Stomach (tissue), 9 donors: Measurements from ENCODE around the gene ARHGEF10L. TPM values are rescaled to one million over a fixed set of nuclear protein-coding genes. Genes with fewer than 3 reads are reported as not detected.

Source experiments
- DNase-seq, 2 donors: peaks; one replicate each; pipeline versions ENCODE4 v3.0.0 to v3.0.0-alpha.2; 2013 to 2019
- H3K27ac ChIP-seq, 5 donors: fragments of 200-600 bp in 4 of 5; sonication (generic) in 4 of 5; one replicate each; pipeline ENCODE4 v1.5.1; 2013 to 2019; ENCODE audit warnings: mild to moderate bottlenecking in 1 of 5, moderate library complexity in 1 of 5
- H3K27me3 ChIP-seq, 3 donors: fragments of 200-600 bp; sonication (generic); one replicate each; pipeline ENCODE4 v1.5.1; 2017 to 2019; ENCODE audit warnings: mixed run types in 1 of 3
- H3K36me3 ChIP-seq, 4 donors: fragments of 200-600 bp; sonication (generic); 1 replicate in 3 of 4; 2 replicates in 1 of 4; pipeline ENCODE4 v1.5.1; 2016 to 2019
- H3K4me1 ChIP-seq, 4 donors: fragments of 200-600 bp; sonication (generic); one replicate each; pipeline ENCODE4 v1.5.1; 2016 to 2019
- H3K4me3 ChIP-seq, 4 donors: fragments of 200-600 bp; sonication (generic) in 3 of 4; one replicate each; pipeline ENCODE4 v1.5.1; 2016 to 2019; ENCODE audit warnings: mild to moderate bottlenecking in 1 of 4
- H3K9me3 ChIP-seq, 4 donors: fragments of 200-600 bp; sonication (generic); one replicate each; pipeline ENCODE4 v1.5.1; 2016 to 2019
- EP300 ChIP-seq: sonication (generic); formaldehyde crosslinking; IDR thresholded peaks from one replicate; pipeline ENCODE4 v1.6.1; 2017; ENCODE audit warnings: antibody characterized with exemption
- POLR2A ChIP-seq, 4 donors: fragments of 450-650 bp; IDR thresholded peaks; one replicate each; pipeline ENCODE4 v1.6.1; 2016; ENCODE audit warnings: antibody characterized with exemption in 4 of 4, control low read depth in 2 of 4, mild to moderate bottlenecking in 1 of 4, moderate library complexity in 1 of 4
- POLR2AphosphoS5 ChIP-seq, 3 donors: sonication (generic); formaldehyde crosslinking; IDR thresholded peaks; one replicate each; pipeline ENCODE4 v1.6.1; 2016; ENCODE audit warnings: antibody characterized with exemption in 3 of 3
- WGBS, 5 donors: extraction: QIAGEN DNeasy Blood & Tissue Kit in 3 of 5; methylation state at CpG; one replicate each; pipeline versions ENCODE4 v1.1.5 to v1.1.7; 2013 to 2018; 5-methylcytosine and 5-hydroxymethylcytosine counted together
- intact Hi-C: fragments of 100-400 bp; cut with DNase I; formaldehyde crosslinking; loops from one replicate; pipeline ENCODE4 v1.15.1; 2023; ENCODE audit warnings: low total_unique reads
- polyA plus RNA-seq, 3 donors: library from polyadenylated mRNA; stranded (reverse); fragments of 200-250 nt; gene quantifications; one replicate each; pipeline ENCODE4 v1.2.3, GENCODE V29; 2013
- total RNA-seq, 5 donors: library from RNA; depleted of rRNA; stranded (reverse); fragments of >200 nt; gene quantifications; one replicate each; pipeline versions ENCODE4 v1.1.0 to v1.2.3, GENCODE V29; 2014 to 2016
- TF ChIP-seq, protein P1 (sequence below), 7 experiments: fragments of 450-650 bp in 4 of 7; fragments of 200-600 bp in 3 of 7; sonication (generic) in 3 of 7; IDR thresholded peaks; one replicate each; pipeline ENCODE4 v1.5.1; 2016 to 2019; ENCODE audit warnings: antibody characterized with exemption in 7 of 7, control low read depth in 2 of 7, mild to moderate bottlenecking in 1 of 7
- donor health status: healthy with polysubstance abuse.
- donor health status: Bipolar disorder and iron deficiency.
- donor health status: healthy.

The ARHGEF10L gene
- total and polyA plus RNA-seq, 8 donors = 15.4 to 329 (median 45.0) TPM

DNA sequence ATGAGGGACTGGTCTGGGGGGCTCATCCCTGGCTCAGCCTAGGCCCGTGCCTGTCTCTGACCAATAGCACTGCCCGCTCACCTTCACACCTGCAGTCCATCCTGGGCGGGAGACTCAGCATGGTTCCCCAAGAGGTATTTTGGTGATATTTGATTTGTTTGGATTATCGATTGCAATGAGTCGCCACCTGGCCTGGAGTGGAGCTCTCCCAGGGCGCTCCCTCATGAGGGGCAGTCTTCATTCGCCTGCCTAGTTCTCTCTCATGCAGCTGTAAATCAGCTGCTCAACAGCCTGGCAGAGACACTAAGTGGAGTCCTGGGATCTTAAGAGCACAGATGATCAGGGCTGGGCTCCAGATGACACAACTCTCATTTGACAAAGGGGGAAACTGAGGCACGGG lies 125.6 kb downstream of the ARHGEF10L start:
- no peak for TF ChIP-seq EP300
- TF ChIP-seq, protein P1, sequence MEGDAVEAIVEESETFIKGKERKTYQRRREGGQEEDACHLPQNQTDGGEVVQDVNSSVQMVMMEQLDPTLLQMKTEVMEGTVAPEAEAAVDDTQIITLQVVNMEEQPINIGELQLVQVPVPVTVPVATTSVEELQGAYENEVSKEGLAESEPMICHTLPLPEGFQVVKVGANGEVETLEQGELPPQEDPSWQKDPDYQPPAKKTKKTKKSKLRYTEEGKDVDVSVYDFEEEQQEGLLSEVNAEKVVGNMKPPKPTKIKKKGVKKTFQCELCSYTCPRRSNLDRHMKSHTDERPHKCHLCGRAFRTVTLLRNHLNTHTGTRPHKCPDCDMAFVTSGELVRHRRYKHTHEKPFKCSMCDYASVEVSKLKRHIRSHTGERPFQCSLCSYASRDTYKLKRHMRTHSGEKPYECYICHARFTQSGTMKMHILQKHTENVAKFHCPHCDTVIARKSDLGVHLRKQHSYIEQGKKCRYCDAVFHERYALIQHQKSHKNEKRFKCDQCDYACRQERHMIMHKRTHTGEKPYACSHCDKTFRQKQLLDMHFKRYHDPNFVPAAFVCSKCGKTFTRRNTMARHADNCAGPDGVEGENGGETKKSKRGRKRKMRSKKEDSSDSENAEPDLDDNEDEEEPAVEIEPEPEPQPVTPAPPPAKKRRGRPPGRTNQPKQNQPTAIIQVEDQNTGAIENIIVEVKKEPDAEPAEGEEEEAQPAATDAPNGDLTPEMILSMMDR (IDR thresholded peaks at IDR 0.05) = no peak
- TF ChIP-seq POLR2AphosphoS5 (IDR thresholded peaks at IDR 0.05) = no peak
- no peak for TF ChIP-seq POLR2A (IDR thresholded peaks at IDR 0.05)
- no peaks in the 10 kb centered on the region for H3K9me3 ChIP-seq
- no peaks in the 10 kb centered on the region for H3K27me3 ChIP-seq
- intact Hi-C loops = no loop called here
- DNase-seq = no peak
- no peak overlapping the region for H3K4me3 ChIP-seq
- H3K27ac ChIP-seq = no peak overlapping the region
- H3K4me1 ChIP-seq = no peaks in the 10 kb centered on the region
- peaks cover 43 to 100% (median 97%) of the 10 kb centered on the region in 4 donors for H3K36me3 ChIP-seq
- 89 to 94% (median 92%) methylated on average over 7 to 8 of the region's 8 CpGs for WGBS, 5 donors

DNA sequence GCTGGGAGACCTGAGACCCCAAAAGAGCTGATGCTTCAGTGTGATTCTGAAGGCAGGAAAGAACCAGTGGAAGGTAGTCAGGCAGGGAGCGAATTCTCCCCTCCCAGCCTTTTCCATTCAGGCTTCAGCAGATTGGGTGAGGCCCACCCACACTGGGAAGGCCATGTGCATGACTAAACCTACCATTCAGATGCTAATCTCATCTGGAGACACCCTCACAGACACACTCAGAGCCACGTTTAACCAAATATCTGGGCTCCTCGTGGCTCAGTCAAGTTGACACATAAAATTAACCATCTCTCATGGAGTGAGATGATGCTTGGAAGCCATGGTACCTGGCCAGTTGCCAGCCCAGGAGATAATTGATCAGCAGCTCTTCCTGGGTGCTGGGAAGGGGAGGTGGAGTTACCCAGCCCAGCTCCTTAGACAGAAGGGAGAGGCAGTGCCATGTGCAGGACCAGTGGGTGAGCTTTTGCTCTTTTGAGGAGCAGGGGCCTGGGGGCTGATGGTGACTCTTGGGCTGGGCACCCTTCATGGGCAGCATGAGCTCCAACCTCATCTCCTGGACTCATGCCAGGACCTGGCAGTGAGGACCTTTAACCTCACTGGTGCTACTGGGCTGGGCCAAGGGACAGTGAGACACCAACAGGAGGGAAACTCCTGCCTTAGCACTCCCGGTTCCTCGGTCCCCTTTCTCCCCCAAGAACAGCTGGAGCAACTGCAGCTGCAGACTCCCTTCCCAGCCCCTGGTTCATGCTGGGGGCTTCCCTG lies 126.6 kb downstream of the ARHGEF10L start:
- no peak for DNase-seq
- 65 to 74% (median 67%) methylated on average over 5 of the region's 5 CpGs for WGBS, 5 donors
- Histone ChIP-seq H3K27ac (no peak overlapping the region), H3K36me3 (peaks cover 43 to 100% (median 95%) of the 10 kb centered on the region in 4 donors), H3K4me1 (peaks cover 0 to 3% (median 0%) of the 10 kb centered on the region in 4 donors), H3K27me3 (no peaks in the 10 kb centered on the region), H3K9me3 (no peaks in the 10 kb centered on the region), H3K4me3 (no peak overlapping the region)
- TF ChIP-seq POLR2A (IDR thresholded peaks at IDR 0.05) (no peak), EP300 (no peak), POLR2AphosphoS5 (IDR thresholded peaks at IDR 0.05) (no peak)
- TF ChIP-seq, protein P1 (IDR thresholded peaks at IDR 0.05) = no peak
- intact Hi-C loops = no loop called here

DNA sequence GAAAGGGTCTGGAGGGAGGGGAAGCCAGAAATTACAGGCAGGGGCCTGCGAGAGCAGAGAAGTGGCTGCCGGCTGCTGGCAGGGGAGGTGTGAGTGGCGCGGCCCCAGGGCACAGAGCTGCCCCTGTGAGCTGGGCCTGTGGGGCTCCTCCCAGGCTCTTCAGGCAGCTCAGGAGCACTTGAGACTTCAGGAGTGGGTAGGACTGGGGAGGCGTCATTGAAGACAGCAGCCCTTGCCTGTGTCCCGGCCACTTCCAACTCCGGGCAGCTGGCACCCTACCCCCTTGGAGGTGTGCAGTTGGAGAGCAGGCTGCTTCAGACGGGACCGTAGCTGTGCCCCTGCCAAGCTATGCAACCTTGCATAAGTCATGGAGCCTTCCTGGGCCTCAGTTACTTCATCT lies 128.1 kb downstream of the ARHGEF10L start:
- intact Hi-C loops = no loop called here
- TF ChIP-seq POLR2AphosphoS5 (IDR thresholded peaks at IDR 0.05) (no peak), EP300 (no peak), POLR2A (IDR thresholded peaks at IDR 0.05) (no peak)
- TF ChIP-seq, protein P1 (IDR thresholded peaks at IDR 0.05) = no peak
- 86 to 93% (median 88%) methylated on average over 5 to 9 of the region's 9 CpGs for WGBS, 5 donors
- peaks cover 38 to 88% (median 82%) of the 10 kb centered on the region in 4 donors for H3K36me3 ChIP-seq
- no peak overlapping the region for H3K4me3 ChIP-seq
- H3K27me3 ChIP-seq = no peaks in the 10 kb centered on the region
- peaks cover 0 to 18% (median 8%) of the 10 kb centered on the region in 4 donors for H3K4me1 ChIP-seq
- no peaks in the 10 kb centered on the region for H3K9me3 ChIP-seq
- DNase-seq = no peak
- no peak overlapping the region for H3K27ac ChIP-seq

- Histone ChIP-seq H3K4me3 (no peak overlapping the region), H3K27ac (no peak overlapping the region), H3K4me1 (peaks cover 0 to 24% (median 10%) of the 10 kb centered on the region in 4 donors), H3K27me3 (no peaks in the 10 kb centered on the region), H3K9me3 (no peaks in the 10 kb centered on the region), H3K36me3 (peaks cover 34 to 82% (median 78%) of the 10 kb centered on the region in 4 donors)
- intact Hi-C loops = no loop called here
- DNase-seq = no peak
- TF ChIP-seq, protein P1 (IDR thresholded peaks at IDR 0.05) = no peak
- no peak for TF ChIP-seq EP300
- no peak for TF ChIP-seq POLR2A (IDR thresholded peaks at IDR 0.05)
- TF ChIP-seq POLR2AphosphoS5 (IDR thresholded peaks at IDR 0.05) = no peak
- WGBS, 5 donors = 76 to 88% (median 86%) methylated on average over 7 to 12 of the region's 12 CpGs
Observed at GRCh38 chr1:17668195-17668594, 128.7 kb downstream of the ARHGEF10L start.
